ENCODE measurements around the gene TAS2R19.

GRCh38 chr12:10994307-10994706, 28.1 kb downstream of the TAS2R19 start:
- TF ChIP-seq CTCF (IDR thresholded peaks at IDR 0.05; ENCODE audit: low read length) (no peak), EZH2 (optimal IDR thresholded peaks at IDR 0.05; ENCODE audit: low read depth, low read length) (no peak), EZH2phosphoT487 (IDR thresholded peaks at IDR 0.05; ENCODE audit: low read length) (no peak)
